Dedifferentiated amniotic fluid mesenchymal stem cell (primary cell): ENCODE measurements around the gene ZNG1F.
"Not testable (repeated sequence)": the region's sequence is repeated elsewhere in the genome, so short reads cannot be mapped to it uniquely, and the experiment has no call there.

Source experiments
- DNase-seq: peaks from one replicate; pipeline ENCODE4 v3.0.0-alpha.2; 2016; ENCODE audit errors: extremely low spot score

Gene ZNG1F

GRCh38 chr9:41123396-41123795 lies 65.7 kb downstream of the ZNG1F start:
- not testable (repeated sequence) for DNase-seq

DNA sequence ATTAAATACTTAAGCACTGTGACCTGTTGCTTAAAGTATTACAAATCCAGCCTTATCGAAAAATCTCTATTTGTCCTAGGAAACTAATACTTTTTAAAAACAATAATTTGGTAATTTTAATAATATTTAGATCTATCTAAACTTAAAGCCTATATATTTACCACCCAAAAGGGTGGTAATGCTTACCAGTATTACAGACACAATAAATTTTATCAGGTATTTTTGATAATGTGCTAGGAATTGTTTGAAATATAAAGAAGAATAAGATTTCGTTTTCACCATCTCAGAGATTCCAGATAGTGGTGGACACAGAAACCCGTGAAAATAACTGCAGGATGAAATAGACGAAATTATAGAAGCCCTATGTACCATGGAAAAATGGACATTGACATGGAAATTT lies 68.4 kb downstream of the ZNG1F start:
- DNase-seq: not testable (repeated sequence)

GRCh38 chr9:41119719-41120118 lies 69.4 kb downstream of the ZNG1F start:
- DNase-seq: not testable (repeated sequence)

DNA sequence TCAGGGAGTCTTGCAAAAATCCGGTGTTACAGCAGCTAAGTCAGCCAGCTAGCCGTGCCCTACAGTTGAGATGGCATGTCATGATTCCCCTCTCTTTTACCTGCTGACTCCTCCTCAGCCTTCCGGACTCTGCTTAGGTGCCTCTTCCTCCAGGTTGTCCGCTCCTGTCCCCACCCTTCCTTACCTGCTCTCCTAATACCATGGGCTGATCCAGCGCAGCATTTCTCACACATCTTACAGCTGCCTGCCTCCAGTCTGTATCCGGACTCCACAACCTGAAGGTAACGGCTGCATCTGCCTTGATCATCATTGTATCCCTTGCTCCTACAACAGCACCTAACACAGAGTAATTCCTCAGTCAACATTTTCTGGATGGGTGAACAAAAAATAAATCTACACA lies 69.8 kb downstream of the ZNG1F start:
- DNase-seq: not testable (repeated sequence)

DNA sequence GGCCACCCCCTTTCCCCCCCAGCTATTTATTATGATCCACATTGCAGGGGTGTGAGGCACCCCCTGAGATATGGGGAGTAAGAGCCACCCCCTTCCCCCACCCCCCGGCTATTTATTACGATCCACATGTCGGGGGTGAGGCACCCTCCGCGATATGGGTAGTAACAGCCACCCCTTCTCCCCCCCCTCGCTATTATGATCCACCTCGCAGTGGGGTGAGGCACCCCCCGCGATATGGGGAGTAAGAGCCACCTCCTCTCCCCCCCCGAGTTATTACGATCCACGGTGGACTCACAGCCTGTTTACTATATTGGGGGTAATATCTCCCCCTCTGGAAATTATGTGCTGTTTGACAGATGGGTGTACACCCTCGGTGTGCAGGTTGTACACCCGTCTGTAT lies 75.8 kb downstream of the ZNG1F start:
- DNase-seq: not testable (repeated sequence)

- DNase-seq: peak; percentile 12
These were observed 77.7 kb downstream of the ZNG1F start for GRCh38 chr9:41111414-41111813.

DNA sequence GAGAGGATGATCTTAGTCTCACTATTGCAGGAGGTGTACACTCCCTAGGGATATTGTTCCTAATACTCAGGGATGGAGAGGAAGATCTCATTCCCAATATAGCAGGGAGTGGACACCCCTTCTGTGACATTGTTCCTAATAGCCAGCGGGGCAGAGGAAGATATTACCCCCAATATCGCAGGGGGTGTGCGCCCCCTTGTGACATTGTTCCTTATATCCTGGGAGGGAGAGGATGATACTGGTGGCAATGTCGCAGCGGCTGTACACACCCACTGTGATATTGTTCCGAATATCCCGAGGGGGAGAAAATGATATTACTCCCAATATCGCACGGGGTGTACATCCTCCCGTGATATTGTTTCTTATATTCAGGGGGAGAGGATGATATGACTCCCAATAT lies 78.2 kb downstream of the ZNG1F start:
- DNase-seq: not testable (repeated sequence)

DNA sequence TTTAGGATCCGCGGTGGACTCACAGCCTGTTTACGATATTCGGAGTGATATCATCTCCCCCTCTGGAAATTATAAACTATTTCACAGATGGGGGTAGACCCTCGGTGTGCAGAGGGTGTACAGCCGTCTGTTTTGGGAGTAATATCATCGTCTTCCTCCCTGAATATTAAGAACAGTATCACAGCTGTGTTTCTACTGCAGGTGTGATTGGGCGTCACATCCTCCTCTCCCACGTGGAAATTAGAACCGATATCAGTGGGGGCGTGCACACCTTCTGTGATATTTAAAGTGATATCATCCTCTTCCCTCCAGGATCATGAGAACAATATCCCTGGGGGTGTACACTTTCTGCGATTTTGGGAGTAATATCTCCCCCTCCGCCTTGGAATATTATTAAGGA lies 79.9 kb downstream of the ZNG1F start:
- not testable (repeated sequence) for DNase-seq

- not testable (repeated sequence) for DNase-seq
These were observed 80.3 kb downstream of the ZNG1F start for GRCh38 chr9:41108816-41109215.

GRCh38 chr9:41106472-41107116 lies 82.5 kb downstream of the ZNG1F start:
- not testable (repeated sequence) for DNase-seq

DNA sequence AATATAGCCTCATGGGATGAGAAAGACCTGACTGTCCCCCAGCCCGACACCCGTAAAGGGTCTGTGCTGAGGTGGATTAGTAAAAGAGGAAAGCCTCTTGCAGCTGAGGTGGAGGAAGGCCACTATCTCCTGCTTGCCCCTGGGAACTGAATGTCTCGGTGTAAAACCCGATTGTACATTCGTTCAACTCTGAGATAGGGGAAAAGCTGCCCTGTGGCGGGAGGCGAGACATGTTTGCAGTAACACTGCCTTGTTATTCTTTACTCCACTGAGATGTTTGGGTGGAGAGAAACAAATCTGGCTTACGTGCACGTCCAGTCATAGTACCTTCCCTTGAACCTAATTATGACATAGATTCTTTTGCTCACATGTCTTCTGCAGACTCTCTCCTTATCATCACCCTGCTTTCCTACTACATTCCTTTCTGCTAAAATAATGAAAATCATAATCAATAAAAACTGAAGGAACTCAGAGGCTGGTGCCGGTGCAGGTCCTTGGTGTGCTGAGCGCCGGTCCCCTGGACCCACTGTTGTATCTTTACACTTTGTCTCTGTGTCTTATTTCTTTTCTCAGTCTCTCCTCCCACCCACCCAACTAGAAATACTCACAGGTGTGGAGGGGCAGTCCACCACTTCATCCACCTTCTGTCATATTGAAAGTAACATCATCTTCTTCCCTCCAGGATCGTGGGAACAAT lies 83.4 kb downstream of the ZNG1F start:
- not testable (repeated sequence) for DNase-seq

- not testable (repeated sequence) for DNase-seq
These were observed 84.6 kb downstream of the ZNG1F start for GRCh38 chr9:41104542-41104941.

DNA sequence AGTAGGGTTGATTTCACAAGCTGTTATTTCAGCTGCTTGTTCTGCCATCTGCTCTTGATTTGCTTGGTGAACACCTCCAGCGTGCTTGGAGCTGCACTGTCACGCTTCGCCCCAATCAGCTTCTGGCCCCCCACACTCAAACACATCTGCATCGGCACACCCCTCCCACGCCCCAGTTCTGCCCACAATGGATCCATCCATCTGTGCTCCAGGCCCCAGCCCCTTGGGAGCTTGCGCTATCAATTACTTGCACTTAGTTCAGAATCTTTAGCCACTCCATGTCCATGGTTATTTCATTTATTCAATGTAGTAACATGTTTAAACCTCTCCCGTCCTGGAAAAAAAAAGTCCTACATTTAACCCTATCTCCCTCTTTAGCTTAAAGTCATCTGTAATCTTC lies 88.6 kb downstream of the ZNG1F start:
- not testable (repeated sequence) for DNase-seq

- not testable (repeated sequence) for DNase-seq
These were observed 90.4 kb downstream of the ZNG1F start for GRCh38 chr9:41098759-41099158.

DNA sequence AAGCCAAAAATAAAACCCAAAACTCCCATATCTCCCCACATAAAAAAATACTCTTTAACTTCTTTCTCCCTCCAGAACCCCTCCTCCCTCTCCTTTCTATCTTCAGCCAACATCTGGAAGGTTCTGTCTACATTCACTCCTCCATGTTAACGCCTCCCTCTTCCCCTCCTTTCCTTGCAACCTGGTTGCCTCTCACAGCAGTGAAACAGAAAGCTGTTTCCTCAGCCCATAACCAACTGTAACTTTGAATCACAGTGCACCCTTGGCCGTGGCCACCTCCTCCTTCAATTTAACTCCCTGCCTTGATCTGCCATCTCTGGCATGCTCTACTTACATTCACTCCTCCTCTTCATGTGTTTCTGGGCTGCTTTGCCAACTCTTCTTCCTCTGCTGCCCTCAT lies 94.1 kb downstream of the ZNG1F start:
- DNase-seq: not testable (repeated sequence)

- DNase-seq: not testable (repeated sequence)
These were observed 94.9 kb downstream of the ZNG1F start for GRCh38 chr9:41094010-41094773.

DNA sequence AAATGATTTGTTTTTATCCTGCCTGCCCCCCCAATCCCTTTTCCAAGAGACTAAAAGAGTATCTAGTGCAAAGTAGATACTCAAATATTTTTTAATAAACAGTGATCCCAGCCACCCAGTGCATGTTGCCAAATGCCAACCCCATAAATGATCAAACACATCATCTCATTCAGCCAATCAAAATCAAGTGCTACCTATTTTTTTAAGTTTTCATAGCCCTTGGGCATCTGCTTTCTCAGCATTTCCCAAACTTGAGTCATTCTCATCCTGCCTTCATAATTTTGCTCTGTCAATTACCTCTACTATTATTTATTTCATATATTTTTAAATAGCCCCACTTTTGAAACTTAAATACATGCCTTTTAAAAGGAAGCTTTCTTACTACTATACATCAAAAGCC lies 98.2 kb downstream of the ZNG1F start:
- DNase-seq: not testable (repeated sequence)

- DNase-seq: not testable (repeated sequence)
These were observed 98.7 kb downstream of the ZNG1F start for GRCh38 chr9:41090386-41090785.

GRCh38 chr9:41088450-41089059 lies 100.6 kb downstream of the ZNG1F start:
- DNase-seq: not testable (repeated sequence)

- not testable (repeated sequence) for DNase-seq
These were observed 101.2 kb downstream of the ZNG1F start for GRCh38 chr9:41087929-41088328.

GRCh38 chr9:41087157-41087780 lies 101.8 kb downstream of the ZNG1F start:
- DNase-seq: not testable (repeated sequence)

DNA sequence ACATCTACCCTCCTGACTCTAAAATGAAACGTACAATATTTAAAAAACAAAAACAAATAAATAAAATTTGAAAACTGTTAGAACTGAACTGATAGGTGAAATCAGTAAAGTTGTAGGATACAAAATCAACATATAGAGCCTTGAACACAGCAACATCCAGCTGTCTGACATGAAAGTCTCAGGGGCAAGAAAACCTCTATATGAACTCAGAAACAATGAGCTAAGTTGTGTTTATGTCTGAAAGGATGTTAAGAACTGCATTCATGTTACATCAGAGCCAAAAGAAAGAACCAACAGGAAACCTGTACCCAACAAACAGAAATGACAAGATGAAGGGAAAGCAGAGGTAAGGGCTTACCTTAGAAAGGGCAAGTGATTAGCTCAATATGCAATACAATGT lies 102.4 kb downstream of the ZNG1F start:
- DNase-seq: not testable (repeated sequence)
